ENCODE data around the gene MBNL1.

DNA sequence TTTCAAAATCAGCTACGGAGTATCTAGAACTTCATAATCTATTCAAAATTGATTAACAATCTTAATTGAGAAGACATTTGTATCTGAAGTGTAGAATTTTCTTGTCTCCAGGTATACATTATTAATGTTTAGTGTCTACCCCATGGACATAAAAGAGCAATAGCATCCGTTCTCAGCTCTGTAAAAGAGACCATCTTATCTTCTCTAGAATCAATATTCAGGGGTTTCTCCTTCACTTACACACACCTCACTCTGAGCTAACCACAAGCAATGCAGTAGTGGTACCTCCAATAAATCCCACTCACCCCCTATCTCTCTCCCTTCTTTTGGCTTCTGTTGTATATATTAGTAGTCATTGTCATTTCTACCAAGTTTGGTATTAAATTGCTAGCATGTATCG lies 16.2 kb downstream of the MBNL1 start:
- TF ChIP-seq, protein P1, sequence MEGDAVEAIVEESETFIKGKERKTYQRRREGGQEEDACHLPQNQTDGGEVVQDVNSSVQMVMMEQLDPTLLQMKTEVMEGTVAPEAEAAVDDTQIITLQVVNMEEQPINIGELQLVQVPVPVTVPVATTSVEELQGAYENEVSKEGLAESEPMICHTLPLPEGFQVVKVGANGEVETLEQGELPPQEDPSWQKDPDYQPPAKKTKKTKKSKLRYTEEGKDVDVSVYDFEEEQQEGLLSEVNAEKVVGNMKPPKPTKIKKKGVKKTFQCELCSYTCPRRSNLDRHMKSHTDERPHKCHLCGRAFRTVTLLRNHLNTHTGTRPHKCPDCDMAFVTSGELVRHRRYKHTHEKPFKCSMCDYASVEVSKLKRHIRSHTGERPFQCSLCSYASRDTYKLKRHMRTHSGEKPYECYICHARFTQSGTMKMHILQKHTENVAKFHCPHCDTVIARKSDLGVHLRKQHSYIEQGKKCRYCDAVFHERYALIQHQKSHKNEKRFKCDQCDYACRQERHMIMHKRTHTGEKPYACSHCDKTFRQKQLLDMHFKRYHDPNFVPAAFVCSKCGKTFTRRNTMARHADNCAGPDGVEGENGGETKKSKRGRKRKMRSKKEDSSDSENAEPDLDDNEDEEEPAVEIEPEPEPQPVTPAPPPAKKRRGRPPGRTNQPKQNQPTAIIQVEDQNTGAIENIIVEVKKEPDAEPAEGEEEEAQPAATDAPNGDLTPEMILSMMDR (IDR thresholded peaks at IDR 0.05; ENCODE audit: low read length): no peak
- no peak for TF ChIP-seq EZH2 (optimal IDR thresholded peaks at IDR 0.05; ENCODE audit: low read depth, low read length)
